Gastroesophageal sphincter (tissue), 4 donors: Measurements from ENCODE around the gene BMERB1. TPM values are rescaled to one million over a fixed set of nuclear protein-coding genes. Genes with fewer than 3 reads are reported as not detected.

Experiments used
- ATAC-seq: fragments of 150-250 bp; one replicate; pipeline ENCODE4 v1.9.1; 2016; ENCODE audit warnings: mild to moderate bottlenecking, moderate library complexity
- H3K27ac ChIP-seq, 4 donors: fragments of 200-600 bp; sonication (generic) in 3 of 4; 1 replicate in 3 of 4; 2 replicates in 1 of 4; pipeline ENCODE4 v1.5.1; 2016 to 2019
- H3K27me3 ChIP-seq: fragments of 200-600 bp; sonication (generic); one replicate; pipeline ENCODE4 v1.5.1; 2019
- H3K36me3 ChIP-seq, 2 donors: fragments of 200-600 bp; sonication (generic); one replicate each; pipeline ENCODE4 v1.5.1; 2019; ENCODE audit warnings: control low read depth in 1 of 2
- H3K4me1 ChIP-seq, 3 donors: fragments of 200-600 bp; sonication (generic); 1 replicate in 2 of 3; 2 replicates in 1 of 3; pipeline ENCODE4 v1.5.1; 2016 to 2019; ENCODE audit warnings: control low read depth in 2 of 3
- H3K4me3 ChIP-seq, 2 donors: fragments of 200-600 bp; sonication (generic); one replicate each; pipeline ENCODE4 v1.5.1; 2019; ENCODE audit warnings: mild to moderate bottlenecking in 1 of 2, moderate library complexity in 1 of 2
- H3K9me3 ChIP-seq, 3 donors: fragments of 200-600 bp; sonication (generic); one replicate each; pipeline ENCODE4 v1.5.1; 2017 to 2019; ENCODE audit warnings: control low read depth in 2 of 3
- CTCF ChIP-seq, 4 experiments: fragments of 200-600 bp in 2 of 4; fragments of 450-650 bp in 2 of 4; sonication (generic) in 1 of 4; IDR thresholded peaks; one replicate each; pipeline ENCODE4 v1.5.1; 2017 to 2019; ENCODE audit warnings: antibody characterized with exemption in 4 of 4, mild to moderate bottlenecking in 2 of 4, moderate library complexity in 2 of 4
- EP300 ChIP-seq: sonication (generic); formaldehyde crosslinking; IDR thresholded peaks from one replicate; pipeline ENCODE4 v1.6.1; 2017; ENCODE audit warnings: antibody characterized with exemption, mild to moderate bottlenecking
- POLR2A ChIP-seq, 2 donors: fragments of 450-650 bp; IDR thresholded peaks; one replicate each; pipeline ENCODE4 v1.6.1; 2017; ENCODE audit warnings: antibody characterized with exemption in 2 of 2, mild to moderate bottlenecking in 2 of 2, moderate library complexity in 1 of 2
- POLR2AphosphoS5 ChIP-seq: sonication (generic); formaldehyde crosslinking; IDR thresholded peaks from one replicate; pipeline ENCODE4 v1.6.1; 2017; ENCODE audit warnings: antibody characterized with exemption
- WGBS, 2 donors: methylation state at CpG; one replicate each; pipeline ENCODE4 v1.1.5; 2018; ENCODE audit warnings: low coverage in 1 of 2; 5-methylcytosine and 5-hydroxymethylcytosine counted together
- total RNA-seq, 4 donors: library from RNA; depleted of rRNA; stranded (reverse); fragments of >200 nt; gene quantifications; one replicate each; pipeline ENCODE4 v1.1.0, GENCODE V29; 2016

The BMERB1 gene
- total RNA-seq, 4 donors from 2014 or later, result 84.5 to 135 (median 101) TPM

- H3K27ac ChIP-seq, result no peak overlapping the region
- peaks cover 0 to 7% (median 4%) of the 10 kb centered on the region in 3 donors for H3K4me1 ChIP-seq
- no peaks in the 10 kb centered on the region for H3K27me3 ChIP-seq
- H3K36me3 ChIP-seq, result peaks cover 0 to 82% of the 10 kb centered on the region in 2 donors
- no peak overlapping the region for H3K4me3 ChIP-seq
- WGBS, 2 donors, result 88 to 100% methylated on average over 1 of the region's 1 CpG
- TF ChIP-seq POLR2AphosphoS5, result no peak
- no peak for TF ChIP-seq CTCF (IDR thresholded peaks at IDR 0.05)
- TF ChIP-seq EP300, result no peak
- TF ChIP-seq POLR2A (IDR thresholded peaks at IDR 0.05), result no peak
- ATAC-seq, result no peak
- peaks cover 0 to 19% (median 0%) of the 10 kb centered on the region in 3 donors for H3K9me3 ChIP-seq
These were observed 151.6 kb downstream of the BMERB1 start for GRCh38 chr16:15585956-15586355.

DNA sequence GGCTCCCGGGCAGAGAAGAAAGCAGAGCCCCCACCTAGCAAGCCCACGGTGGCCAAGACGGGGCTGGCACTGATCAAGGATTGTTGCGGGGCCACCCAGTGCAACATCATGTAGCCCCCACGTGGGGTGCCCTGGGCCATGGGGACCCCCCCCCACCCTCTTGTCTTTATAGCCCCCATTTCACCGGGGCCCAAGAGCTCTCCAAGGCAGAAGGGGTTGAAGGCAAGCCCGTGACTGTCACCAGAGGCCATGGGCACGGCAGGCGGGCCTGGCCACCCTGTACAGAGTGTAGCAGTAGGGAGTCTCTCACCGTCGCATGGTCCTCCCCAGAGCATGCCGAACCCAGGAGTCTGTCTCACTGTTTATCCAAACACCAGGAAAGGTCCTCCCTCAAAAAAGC, 152.3 kb downstream of the BMERB1 start:
- Histone ChIP-seq H3K4me3 (no peak overlapping the region), H3K27ac (no peak overlapping the region), H3K9me3 (peaks cover 0 to 19% (median 0%) of the 10 kb centered on the region in 3 donors), H3K4me1 (peaks cover 0 to 7% (median 4%) of the 10 kb centered on the region in 3 donors), H3K36me3 (peaks cover 0 to 75% of the 10 kb centered on the region in 2 donors), H3K27me3 (no peaks in the 10 kb centered on the region)
- TF ChIP-seq CTCF (IDR thresholded peaks at IDR 0.05) (no peak), EP300 (no peak), POLR2A (IDR thresholded peaks at IDR 0.05) (no peak), POLR2AphosphoS5 (no peak)
- no peak for ATAC-seq
- no CpG with 5 or more reads among the region's 12 CpGs for WGBS, 2 donors

- H3K27me3 ChIP-seq, result no peaks in the 10 kb centered on the region
- H3K9me3 ChIP-seq, result peaks cover 0 to 19% (median 0%) of the 10 kb centered on the region in 3 donors
- WGBS, 2 donors, result 98 to 100% methylated on average over 3 to 6 of the region's 17 CpGs
- H3K36me3 ChIP-seq, result peaks cover 0 to 69% of the 10 kb centered on the region in 2 donors
- TF ChIP-seq POLR2A (IDR thresholded peaks at IDR 0.05) (peak in 1 of 2 donors; percentile 5), EP300 (no peak)
- no peak for ATAC-seq
- H3K4me3 ChIP-seq, result no peak overlapping the region
- H3K27ac ChIP-seq, result no peak overlapping the region
- peaks cover 0 to 9% (median 4%) of the 10 kb centered on the region in 3 donors for H3K4me1 ChIP-seq
These were observed 152.9 kb downstream of the BMERB1 start for GRCh38 chr16:15587152-15587825.

DNA sequence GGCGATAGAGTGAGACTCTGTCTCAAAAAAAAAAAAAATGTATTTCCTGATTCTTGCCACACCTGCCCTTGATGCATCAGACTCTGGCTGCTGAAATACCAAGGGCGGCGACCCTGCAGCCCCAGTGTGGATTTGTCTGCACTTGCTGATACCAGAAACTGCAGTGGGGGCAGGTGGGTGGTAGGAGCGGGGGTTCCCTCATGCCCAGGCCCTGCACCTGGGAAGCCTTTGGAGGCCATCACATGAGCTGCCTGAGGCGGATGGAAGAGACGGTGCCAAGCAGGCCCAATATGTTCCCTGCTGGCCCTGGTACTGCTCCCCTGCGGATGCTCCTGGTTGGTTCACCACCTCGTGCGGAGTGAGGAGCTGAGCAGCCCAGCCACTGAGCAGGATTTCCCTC, 157.9 kb downstream of the BMERB1 start:
- H3K27ac ChIP-seq, result peak overlapping the region in 1 of 4 donors; percentile 44
- no peak overlapping the region for H3K4me3 ChIP-seq
- TF ChIP-seq POLR2A (IDR thresholded peaks at IDR 0.05) (no peak), CTCF (IDR thresholded peaks at IDR 0.05) (no peak), POLR2AphosphoS5 (no peak), EP300 (no peak)
- peaks cover 0 to 13% (median 4%) of the 10 kb centered on the region in 3 donors for H3K4me1 ChIP-seq
- WGBS, 2 donors, result 50 to 77% methylated on average over 3 to 4 of the region's 9 CpGs
- no peaks in the 10 kb centered on the region for H3K9me3 ChIP-seq
- peaks cover 0 to 61% of the 10 kb centered on the region in 2 donors for H3K36me3 ChIP-seq
- no peaks in the 10 kb centered on the region for H3K27me3 ChIP-seq
- no peak for ATAC-seq

DNA sequence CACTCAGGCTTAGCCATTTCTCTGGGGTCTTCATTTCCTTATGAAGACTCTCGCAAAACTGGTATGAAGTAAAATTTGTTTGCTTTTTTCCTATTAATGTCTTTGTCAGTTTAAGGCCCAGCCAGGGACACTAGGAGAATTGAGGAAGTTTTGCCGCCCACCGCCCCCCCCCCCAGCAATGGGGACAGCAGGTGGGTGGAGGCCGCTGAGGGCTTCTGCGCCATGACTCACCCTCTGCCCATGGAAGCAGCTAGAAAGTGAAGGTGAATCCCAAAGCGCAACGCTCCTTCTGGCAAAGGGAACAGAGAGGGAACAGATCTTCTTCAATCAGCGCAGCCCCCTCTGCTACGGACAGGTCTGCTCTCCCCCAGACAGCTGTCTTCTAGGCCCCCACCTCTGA, 158.8 kb downstream of the BMERB1 start:
- no peak for TF ChIP-seq POLR2AphosphoS5
- no peak for TF ChIP-seq POLR2A (IDR thresholded peaks at IDR 0.05)
- no peak for TF ChIP-seq CTCF (IDR thresholded peaks at IDR 0.05)
- no peak for TF ChIP-seq EP300
- 100% methylated on average over 2 of the region's 9 CpGs; no CpG with 5 or more reads in 1 of the 2 donors for WGBS, 2 donors
- Histone ChIP-seq H3K36me3 (peaks cover 0 to 64% of the 10 kb centered on the region in 2 donors), H3K27me3 (no peaks in the 10 kb centered on the region), H3K4me3 (no peak overlapping the region), H3K4me1 (peaks cover 0 to 13% (median 4%) of the 10 kb centered on the region in 3 donors), H3K9me3 (no peaks in the 10 kb centered on the region), H3K27ac (no peak overlapping the region)
- no peak for ATAC-seq
